Esophagus squamous epithelium (tissue), 5 donors: ENCODE measurements around the gene BFSP1. TPM values are rescaled to one million over a fixed set of nuclear protein-coding genes. Genes with fewer than 3 reads are reported as not detected.

Experiments used
- DNase-seq: peaks from one replicate; lab custom pipeline; 2025; lab: John Stamatoyannopoulos, UW
- H3K27ac ChIP-seq, 4 donors: fragments of 200-600 bp; sonication (generic); one replicate each; pipeline ENCODE4 v1.5.1; 2016 to 2019; ENCODE audit warnings: mild to moderate bottlenecking in 1 of 4
- H3K27me3 ChIP-seq, 4 donors: fragments of 200-600 bp; sonication (generic); 1 replicate in 3 of 4; 2 replicates in 1 of 4; pipeline versions ENCODE4 v1.5.1 to v1.6.0; 2017 to 2021; ENCODE audit warnings: antibody characterized with exemption in 1 of 4
- H3K36me3 ChIP-seq, 3 donors: fragments of 200-600 bp; sonication (generic); one replicate each; pipeline ENCODE4 v1.5.1; 2016 to 2019
- H3K4me1 ChIP-seq, 3 donors: fragments of 200-600 bp; sonication (generic); one replicate each; pipeline ENCODE4 v1.5.1; 2017 to 2019
- H3K4me3 ChIP-seq, 4 donors: fragments of 200-600 bp; sonication (generic); 1 replicate in 3 of 4; 2 replicates in 1 of 4; pipeline ENCODE4 v1.5.1; 2016 to 2019; ENCODE audit warnings: mild to moderate bottlenecking in 2 of 4, moderate library complexity in 1 of 4
- H3K9me3 ChIP-seq, 3 donors: fragments of 200-600 bp; sonication (generic); one replicate each; pipeline ENCODE4 v1.5.1; 2016 to 2019
- POLR2A ChIP-seq, 4 donors: fragments of 450-650 bp; IDR thresholded peaks; one replicate each; pipeline ENCODE4 v1.6.1; 2017; ENCODE audit warnings: antibody characterized with exemption in 4 of 4, mild to moderate bottlenecking in 4 of 4, moderate library complexity in 3 of 4
- WGBS, 2 donors: methylation state at CpG; one replicate each; pipeline ENCODE4 v1.1.5; 2018; 5-methylcytosine and 5-hydroxymethylcytosine counted together
- intact Hi-C: fragments of 100-400 bp; cut with DNase I; formaldehyde crosslinking; loops from one replicate; pipeline ENCODE4 v1.15.0; 2022
- total RNA-seq, 4 donors: library from RNA; depleted of rRNA; stranded (reverse); fragments of >200 nt; gene quantifications; one replicate each; pipeline ENCODE4 v1.1.0, GENCODE V29; 2016
- TF ChIP-seq, protein P1 (sequence below), 6 experiments: fragments of 450-650 bp in 4 of 6; fragments of 200-600 bp in 2 of 6; sonication (generic) in 2 of 6; IDR thresholded peaks; one replicate each; pipeline ENCODE4 v1.5.1; 2016 to 2019; ENCODE audit warnings: antibody characterized with exemption in 6 of 6, mild to moderate bottlenecking in 4 of 6, moderate library complexity in 4 of 6
- donor health status: DM: yes; HTN: yes; CAD: no.

BFSP1 gene
- total RNA-seq, 4 donors from 2014 or later: 0.56 to 1.3 (median 1.00) TPM

DNA sequence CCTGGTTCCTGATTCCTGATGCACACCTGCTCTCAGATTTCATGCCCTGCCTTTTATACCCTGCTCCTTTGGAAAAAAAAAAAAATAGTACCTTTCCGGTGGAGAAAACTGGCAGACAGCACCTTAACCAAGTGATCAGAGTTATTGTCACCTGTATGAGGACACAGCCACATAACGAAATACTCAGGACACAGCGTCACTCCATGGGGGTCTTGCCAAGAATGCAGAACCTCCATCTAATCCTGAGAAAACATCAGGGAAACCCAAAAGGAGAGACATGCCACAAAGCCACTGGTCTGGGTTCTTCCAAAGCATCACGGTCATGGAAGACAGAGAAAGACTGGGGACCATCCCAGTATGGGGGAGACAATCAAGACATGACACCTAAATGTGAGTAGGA is 29.1 kb downstream of the BFSP1 start:
- H3K27ac ChIP-seq: no peak overlapping the region
- peaks cover 11 to 33% (median 14%) of the 10 kb centered on the region in 3 donors for H3K4me1 ChIP-seq
- H3K36me3 ChIP-seq: no peaks in the 10 kb centered on the region
- intact Hi-C loops: loop anchor here (10.0 kb wide), 2 partner anchors 113 to 393 kb away; no protein-coding TSS in a partner anchor
- H3K27me3 ChIP-seq: no peaks in the 10 kb centered on the region
- no peaks in the 10 kb centered on the region for H3K9me3 ChIP-seq
- no peak overlapping the region for H3K4me3 ChIP-seq
- DNase-seq: no peak
- TF ChIP-seq, protein P1, sequence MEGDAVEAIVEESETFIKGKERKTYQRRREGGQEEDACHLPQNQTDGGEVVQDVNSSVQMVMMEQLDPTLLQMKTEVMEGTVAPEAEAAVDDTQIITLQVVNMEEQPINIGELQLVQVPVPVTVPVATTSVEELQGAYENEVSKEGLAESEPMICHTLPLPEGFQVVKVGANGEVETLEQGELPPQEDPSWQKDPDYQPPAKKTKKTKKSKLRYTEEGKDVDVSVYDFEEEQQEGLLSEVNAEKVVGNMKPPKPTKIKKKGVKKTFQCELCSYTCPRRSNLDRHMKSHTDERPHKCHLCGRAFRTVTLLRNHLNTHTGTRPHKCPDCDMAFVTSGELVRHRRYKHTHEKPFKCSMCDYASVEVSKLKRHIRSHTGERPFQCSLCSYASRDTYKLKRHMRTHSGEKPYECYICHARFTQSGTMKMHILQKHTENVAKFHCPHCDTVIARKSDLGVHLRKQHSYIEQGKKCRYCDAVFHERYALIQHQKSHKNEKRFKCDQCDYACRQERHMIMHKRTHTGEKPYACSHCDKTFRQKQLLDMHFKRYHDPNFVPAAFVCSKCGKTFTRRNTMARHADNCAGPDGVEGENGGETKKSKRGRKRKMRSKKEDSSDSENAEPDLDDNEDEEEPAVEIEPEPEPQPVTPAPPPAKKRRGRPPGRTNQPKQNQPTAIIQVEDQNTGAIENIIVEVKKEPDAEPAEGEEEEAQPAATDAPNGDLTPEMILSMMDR (IDR thresholded peaks at IDR 0.05): no peak
- TF ChIP-seq POLR2A (IDR thresholded peaks at IDR 0.05): no peak
- WGBS, 2 donors: 75 to 82% methylated on average over 4 of the region's 4 CpGs

DNA sequence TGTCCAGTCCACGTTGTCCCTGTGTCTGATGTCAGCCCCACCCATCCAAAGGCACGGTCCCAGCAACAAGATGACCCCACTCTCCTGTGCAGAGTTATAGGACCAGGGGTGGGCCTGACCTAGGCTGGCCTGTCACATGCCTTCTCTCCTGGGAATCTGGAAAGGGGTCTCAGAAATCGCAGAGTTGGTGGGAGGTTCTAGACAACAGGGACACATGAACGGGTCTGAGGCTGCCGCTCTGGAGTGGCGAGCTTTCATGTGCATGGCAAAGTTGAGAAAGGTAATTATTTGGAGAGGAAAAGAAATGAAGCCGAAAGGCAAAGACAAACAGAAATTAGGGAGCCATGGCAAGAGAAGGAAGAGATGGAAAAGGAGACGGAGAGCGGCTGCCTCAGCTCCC is 29.5 kb downstream of the BFSP1 start:
- intact Hi-C loops: loop anchor here (10.0 kb wide), 2 partner anchors 113 to 393 kb away; no protein-coding TSS in a partner anchor
- WGBS, 2 donors: 80 to 85% methylated on average over 8 to 9 of the region's 9 CpGs
- no peak for DNase-seq
- Histone ChIP-seq H3K27ac (no peak overlapping the region), H3K36me3 (no peaks in the 10 kb centered on the region), H3K9me3 (no peaks in the 10 kb centered on the region), H3K4me1 (peaks cover 11 to 30% (median 14%) of the 10 kb centered on the region in 3 donors), H3K27me3 (no peaks in the 10 kb centered on the region), H3K4me3 (no peak overlapping the region)
- TF ChIP-seq POLR2A (IDR thresholded peaks at IDR 0.05): no peak
- TF ChIP-seq, protein P1 (IDR thresholded peaks at IDR 0.05): no peak

DNA sequence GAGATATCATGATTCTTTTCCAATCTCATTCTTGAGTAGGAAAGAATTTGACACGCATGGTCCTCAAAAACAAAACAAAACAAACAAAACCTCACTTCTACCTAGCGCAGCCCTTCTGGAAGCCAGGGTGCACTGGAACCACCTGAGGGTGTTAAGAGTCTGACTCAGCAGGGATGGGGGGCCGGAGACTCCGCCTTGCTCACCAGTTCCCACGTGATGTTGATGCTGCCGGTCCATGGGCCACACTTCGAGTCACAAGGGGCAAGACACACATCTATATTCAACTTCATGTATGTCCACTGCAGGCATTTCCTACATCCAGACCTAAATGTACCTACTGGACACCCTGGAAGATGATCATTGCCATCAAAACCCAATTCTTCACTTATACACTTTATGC is 30.4 kb downstream of the BFSP1 start:
- intact Hi-C loops: loop anchor here (10.0 kb wide), 2 partner anchors 114 to 394 kb away; no protein-coding TSS in a partner anchor
- Histone ChIP-seq H3K4me1 (peaks cover 6 to 21% (median 10%) of the 10 kb centered on the region in 3 donors), H3K27me3 (no peaks in the 10 kb centered on the region), H3K27ac (no peak overlapping the region), H3K4me3 (no peak overlapping the region), H3K9me3 (no peaks in the 10 kb centered on the region), H3K36me3 (no peaks in the 10 kb centered on the region)
- TF ChIP-seq POLR2A (IDR thresholded peaks at IDR 0.05): no peak
- TF ChIP-seq, protein P1 (IDR thresholded peaks at IDR 0.05): no peak
- no peak for DNase-seq
- WGBS, 2 donors: 67 to 72% methylated on average over 7 of the region's 7 CpGs

DNA sequence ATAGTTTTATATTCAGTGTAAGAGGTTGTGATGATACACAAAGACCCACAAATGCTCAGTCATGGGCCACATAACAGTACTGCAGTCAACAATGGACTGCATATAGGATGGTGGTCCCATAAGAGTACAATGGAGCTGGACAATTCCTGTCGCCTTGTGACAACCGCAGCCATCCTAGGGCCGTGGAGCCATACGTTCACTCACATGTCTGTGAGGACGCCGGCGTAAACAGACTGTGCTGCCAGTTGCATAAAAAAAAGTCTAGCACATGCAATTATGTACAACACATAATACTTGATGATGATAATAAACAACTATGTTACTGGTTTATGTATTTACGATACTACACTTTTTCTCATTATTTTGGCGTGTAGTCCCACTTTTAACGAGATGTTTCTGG is 30.9 kb downstream of the BFSP1 start:
- H3K4me3 ChIP-seq: no peak overlapping the region
- intact Hi-C loops: loop anchor here (10.0 kb wide), 2 partner anchors 115 to 395 kb away; no protein-coding TSS in a partner anchor
- peaks cover under 1 to 16% (median 5%) of the 10 kb centered on the region in 3 donors for H3K4me1 ChIP-seq
- no peaks in the 10 kb centered on the region for H3K36me3 ChIP-seq
- H3K27me3 ChIP-seq: no peaks in the 10 kb centered on the region
- no peak for TF ChIP-seq POLR2A (IDR thresholded peaks at IDR 0.05)
- TF ChIP-seq, protein P1 (IDR thresholded peaks at IDR 0.05): no peak
- H3K9me3 ChIP-seq: no peaks in the 10 kb centered on the region
- H3K27ac ChIP-seq: no peak overlapping the region
- DNase-seq: no peak
- WGBS, 2 donors: 93 to 94% methylated on average over 10 of the region's 10 CpGs

DNA sequence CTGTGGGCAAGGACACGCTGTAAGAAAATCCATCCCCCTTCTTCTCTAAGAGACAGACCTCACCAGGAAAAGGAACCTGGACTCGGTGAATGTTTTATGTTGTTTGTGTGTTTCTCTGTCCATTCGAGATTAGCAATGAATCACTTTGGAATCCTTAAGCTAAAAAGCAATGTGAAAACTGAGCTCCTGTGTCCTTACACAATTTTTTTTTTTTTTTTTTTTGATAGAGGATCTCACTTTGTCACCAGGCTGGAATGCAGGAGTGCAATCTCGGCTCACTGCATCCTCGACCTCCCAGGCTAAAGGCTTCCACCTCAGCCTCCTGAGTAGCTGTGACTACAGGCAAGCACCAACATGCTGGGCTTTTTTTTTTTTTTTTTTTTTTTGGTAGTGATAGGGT is 32.1 kb downstream of the BFSP1 start:
- intact Hi-C loops: no loop called here
- Histone ChIP-seq H3K27ac (no peak overlapping the region), H3K4me1 (peaks cover 0 to 5% (median 0%) of the 10 kb centered on the region in 3 donors), H3K4me3 (no peak overlapping the region), H3K36me3 (no peaks in the 10 kb centered on the region), H3K27me3 (no peaks in the 10 kb centered on the region), H3K9me3 (no peaks in the 10 kb centered on the region)
- TF ChIP-seq POLR2A (IDR thresholded peaks at IDR 0.05): no peak
- TF ChIP-seq, protein P1 (IDR thresholded peaks at IDR 0.05): no peak
- 53 to 69% methylated on average over 4 to 5 of the region's 5 CpGs for WGBS, 2 donors
- DNase-seq: no peak
